Omental fat pad (tissue), 4 donors: ENCODE data around the gene MRPL14. TPM values are rescaled to one million over a fixed set of nuclear protein-coding genes. Genes with fewer than 3 reads are reported as not detected.

Experiments used
- ATAC-seq: fragments of 150-250 bp; one replicate; pipeline ENCODE4 v1.9.1; 2016; ENCODE audit warnings: mild to moderate bottlenecking, moderate library complexity; ENCODE audit not compliant: low FRiP score
- DNase-seq: peaks from one replicate; pipeline ENCODE4 v3.0.0-alpha.2; 2019; ENCODE audit warnings: low spot score
- CTCF ChIP-seq, 3 donors: fragments of 450-650 bp; IDR thresholded peaks; one replicate each; pipeline ENCODE4 v1.5.1; 2016 to 2017; ENCODE audit warnings: antibody characterized with exemption in 3 of 3, mild to moderate bottlenecking in 3 of 3, moderate library complexity in 2 of 3
- total RNA-seq, 4 donors: library from RNA; depleted of rRNA; stranded (reverse); fragments of >200 nt; gene quantifications; one replicate each; pipeline ENCODE4 v1.1.0, GENCODE V29; 2016

MRPL14 gene
- total RNA-seq: 10 to 100 TPM; 29.2 to 36.3 (median 35.5) TPM

GRCh38 chr6:44127186-44128019, at the start of gene MRPL14, which contains the start of gene TMEM63B:
TSS of gene MRPL14 (minus strand) at chr6:44127452. CDS start at chr6:44116611, 10,841 bp downstream.
TSS of gene TMEM63B (plus strand) at chr6:44127554. CDS start at chr6:44134585, 7,031 bp downstream.
- TF ChIP-seq CTCF (IDR thresholded peaks at IDR 0.05): no peak
- peak; percentile 53 for DNase-seq
- peak; percentile 84 for ATAC-seq

GRCh38 chr6:44176130-44176761, 49.0 kb upstream of the MRPL14 start:
- no peak for DNase-seq
- no peak for TF ChIP-seq CTCF (IDR thresholded peaks at IDR 0.05)
- ATAC-seq: no peak

GRCh38 chr6:44172731-44173500, 45.7 kb upstream of the MRPL14 start:
- peak; percentile 90 for DNase-seq
- peak in 2 of 3 donors; percentile 53 to 94 for TF ChIP-seq CTCF (IDR thresholded peaks at IDR 0.05)
- ATAC-seq: peak; percentile 91

GRCh38 chr6:44171899-44172546, 44.8 kb upstream of the MRPL14 start:
- TF ChIP-seq CTCF (IDR thresholded peaks at IDR 0.05): no peak
- DNase-seq (no peak), ATAC-seq (no peak)

GRCh38 chr6:44169886-44170570, 42.8 kb upstream of the MRPL14 start:
- ATAC-seq: no peak

More at GRCh38 chr6:44169886-44170570, 42.8 kb upstream of the MRPL14 start:
- no peak for TF ChIP-seq CTCF (IDR thresholded peaks at IDR 0.05)
- no peak for DNase-seq
